Left kidney (tissue), 8 donors: ENCODE measurements around the gene SMC4. TPM values are rescaled to one million over a fixed set of nuclear protein-coding genes. Genes with fewer than 3 reads are reported as not detected.
"Not testable (repeated sequence)": the region's sequence is repeated elsewhere in the genome, so short reads cannot be mapped to it uniquely, and the experiment has no call there.

ENCODE experiments used
- DNase-seq: peaks from one replicate; pipeline ENCODE4 v3.0.0-alpha.2; 2013
- long read RNA-seq, 8 donors: transcript quantifications; one replicate each; lab custom pipeline, GENCODE V29; 2026
- polyA plus RNA-seq: library from polyadenylated mRNA; unstranded; fragments of 120-200 nt; gene quantifications from one replicate; pipeline ENCODE4 v1.2.1, GENCODE V29; 2013; ENCODE audit not compliant: insufficient read length

SMC4 gene
- polyA plus RNA-seq: 169 TPM
- long read RNA-seq, donor 1, full-length matches to known transcripts: 6 of 31 reads
- long read RNA-seq, donor 1, partial matches to known transcripts: 25 of 31 reads
- long read RNA-seq, donor 1, other reads (novel, unspliced or antisense): 0 of 31 reads
- long read RNA-seq, donor 2, partial matches to known transcripts: 10 of 10 reads
- long read RNA-seq, donor 2, other reads (novel, unspliced or antisense): 0 of 10 reads
- long read RNA-seq, donor 3, partial matches to known transcripts: 12 of 18 reads
- long read RNA-seq, donor 3, other reads (novel, unspliced or antisense): 0 of 18 reads
- long read RNA-seq, donor 4, partial matches to known transcripts: 0 of 5 reads
- long read RNA-seq, donor 4, other reads (novel, unspliced or antisense): 0 of 5 reads
- long read RNA-seq, donor 5, partial matches to known transcripts: 26 of 29 reads
- long read RNA-seq, donor 5, other reads (novel, unspliced or antisense): 0 of 29 reads
- long read RNA-seq, donor 6, partial matches to known transcripts: 13 of 18 reads
- long read RNA-seq, donor 6, other reads (novel, unspliced or antisense): 0 of 18 reads
- long read RNA-seq, donor 7, full-length matches to known transcripts: 3 of 33 reads
- long read RNA-seq, donor 7, partial matches to known transcripts: 30 of 33 reads
- long read RNA-seq, donor 7, other reads (novel, unspliced or antisense): 0 of 33 reads
- long read RNA-seq, donor 8, partial matches to known transcripts: 0 of 1 reads
- long read RNA-seq, donor 8, other reads (novel, unspliced or antisense): 0 of 1 reads

- DNase-seq: peak; percentile 95
Observed at GRCh38 chr3:160399125-160400029, at the start of gene SMC4, which contains the start of gene IFT80. Gene SMC4 (plus strand): TSS chr3:160399650. CDS start chr3:160400827, 1,177 bp downstream. Gene IFT80 (minus strand): TSS chr3:160399225. CDS start chr3:160384600, 14,625 bp downstream.

- DNase-seq: no peak
Observed at GRCh38 chr3:160355826-160356225, 43.6 kb upstream of the SMC4 start.

- not testable (repeated sequence) for DNase-seq
Observed at GRCh38 chr3:160362896-160363295, 36.6 kb upstream of the SMC4 start.

- DNase-seq: no peak
Observed at GRCh38 chr3:160365869-160366522, 33.5 kb upstream of the SMC4 start.

- DNase-seq: no peak
Observed at GRCh38 chr3:160368804-160369203, 30.6 kb upstream of the SMC4 start.

GRCh38 chr3:160369784-160370183, 29.7 kb upstream of the SMC4 start:
- DNase-seq: no peak

GRCh38 chr3:160370987-160371857, 28.2 kb upstream of the SMC4 start:
- no peak for DNase-seq

GRCh38 chr3:160372780-160373179, 26.7 kb upstream of the SMC4 start:
- no peak for DNase-seq

GRCh38 chr3:160373655-160374054, 25.8 kb upstream of the SMC4 start:
- DNase-seq: no peak

- no peak for DNase-seq
Observed at GRCh38 chr3:160374472-160374871, 25.0 kb upstream of the SMC4 start.

GRCh38 chr3:160374925-160375324, 24.5 kb upstream of the SMC4 start:
- no peak for DNase-seq

- DNase-seq: no peak
Observed at GRCh38 chr3:160376681-160377080, 22.8 kb upstream of the SMC4 start.

GRCh38 chr3:160378331-160379109, 20.9 kb upstream of the SMC4 start:
- DNase-seq: no peak

GRCh38 chr3:160379628-160380214, 19.7 kb upstream of the SMC4 start:
- no peak for DNase-seq

- DNase-seq: no peak
Observed at GRCh38 chr3:160381470-160381869, 18.0 kb upstream of the SMC4 start.

GRCh38 chr3:160384639-160385318, 14.7 kb upstream of the SMC4 start:
- DNase-seq: no peak

- DNase-seq: no peak
Observed at GRCh38 chr3:160390565-160391138, 8.8 kb upstream of the SMC4 start.

GRCh38 chr3:160392798-160393197, 6.7 kb upstream of the SMC4 start:
- DNase-seq: no peak
